ENCODE data around the gene DCDC2B. TPM values are rescaled to one million over a fixed set of nuclear protein-coding genes. Genes with fewer than 3 reads are reported as not detected.

Gene DCDC2B
- total and polyA plus RNA-seq, 9 of the 15 experiments (the other 6 are each of a cell fraction or from before 2014, with no cell fraction given) = not detected

DNA sequence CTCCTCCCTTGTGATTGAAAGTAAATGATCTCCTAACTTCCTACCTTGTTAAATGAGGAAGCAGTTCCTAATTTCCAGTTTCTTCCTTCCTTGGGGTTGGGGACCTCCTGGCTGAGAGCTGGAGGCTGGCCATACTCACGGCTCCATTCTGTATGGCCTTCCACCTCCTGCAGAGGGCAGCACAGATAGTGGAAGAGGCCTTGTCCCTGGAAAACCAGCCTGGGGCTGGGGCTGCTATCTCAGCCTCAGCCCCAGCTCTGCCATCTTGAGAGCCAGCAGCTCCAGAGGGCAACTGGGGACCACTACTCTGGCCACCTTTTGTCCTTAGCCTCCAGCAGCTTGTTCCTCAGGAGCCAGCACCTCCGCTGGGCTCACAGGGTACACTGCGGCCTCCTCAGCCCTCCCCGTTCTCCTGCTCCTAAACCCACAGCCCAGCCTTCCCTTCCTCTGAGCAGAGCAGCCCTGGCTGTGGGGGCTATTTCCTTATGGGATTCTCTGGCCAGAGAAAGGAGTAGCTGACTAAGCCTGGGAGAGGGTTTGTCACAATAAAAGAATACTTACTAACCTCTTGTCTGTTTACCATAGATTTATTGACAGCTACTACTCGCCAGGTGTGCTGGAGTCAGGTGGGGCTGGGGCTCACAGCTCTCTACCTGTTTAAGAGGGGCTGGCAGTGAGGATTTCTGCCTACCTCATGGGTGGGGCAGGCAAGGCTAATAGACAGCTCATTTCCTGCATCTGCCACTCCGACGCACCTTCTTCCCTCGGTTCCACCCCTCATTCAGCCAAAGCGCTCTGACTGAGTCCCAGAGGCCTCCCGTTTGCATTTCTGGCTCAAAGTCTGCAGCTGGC is 7.0 kb downstream of the DCDC2B start (continued):
- TF ChIP-seq CREB5 (CRISPR knock-in tag; IDR thresholded peaks at IDR 0.05) = no peak
- no peak for TF ChIP-seq TAF1 (IDR thresholded peaks at IDR 0.05; ENCODE audit: control insufficient read depth, extremely low read depth, insufficient read depth, low read length, severe bottlenecking)
- TF ChIP-seq HEY1 (CRISPR knock-in tag; IDR thresholded peaks at IDR 0.05; ENCODE audit: borderline replicate concordance) = no peak
- no peak for TF ChIP-seq ZNF561 (CRISPR knock-in tag; conservative IDR thresholded peaks at IDR 0.05)
- no peak for TF ChIP-seq KLF10 (CRISPR knock-in tag; IDR thresholded peaks at IDR 0.05)
- TF ChIP-seq RB1 (IDR thresholded peaks at IDR 0.05; ENCODE audit: low read depth) = peak; percentile 70; the same call in 1 of the 2 replicates
- TF ChIP-seq MYC (IDR thresholded peaks at IDR 0.05; ENCODE audit: low read depth, low read length) = no peak
- TF ChIP-seq MYC (CRISPR knock-in tag; IDR thresholded peaks at IDR 0.05; ENCODE audit: borderline replicate concordance, low read depth) = no peak
- no peak for TF ChIP-seq ZFP30 (CRISPR knock-in tag; IDR thresholded peaks at IDR 0.05; ENCODE audit: borderline replicate concordance)
- TF ChIP-seq TBP (optimal IDR thresholded peaks at IDR 0.05; ENCODE audit: low read depth, low read length) = peak; percentile 25
- TF ChIP-seq RBM15 (IDR thresholded peaks at IDR 0.05; ENCODE audit: insufficient read depth, low read length) = no peak
- TF ChIP-seq ZNF592 (IDR thresholded peaks at IDR 0.05) = no peak
- TF ChIP-seq EGR1 (conservative IDR thresholded peaks at IDR 0.05) = no peak
- TF ChIP-seq, protein P1, sequence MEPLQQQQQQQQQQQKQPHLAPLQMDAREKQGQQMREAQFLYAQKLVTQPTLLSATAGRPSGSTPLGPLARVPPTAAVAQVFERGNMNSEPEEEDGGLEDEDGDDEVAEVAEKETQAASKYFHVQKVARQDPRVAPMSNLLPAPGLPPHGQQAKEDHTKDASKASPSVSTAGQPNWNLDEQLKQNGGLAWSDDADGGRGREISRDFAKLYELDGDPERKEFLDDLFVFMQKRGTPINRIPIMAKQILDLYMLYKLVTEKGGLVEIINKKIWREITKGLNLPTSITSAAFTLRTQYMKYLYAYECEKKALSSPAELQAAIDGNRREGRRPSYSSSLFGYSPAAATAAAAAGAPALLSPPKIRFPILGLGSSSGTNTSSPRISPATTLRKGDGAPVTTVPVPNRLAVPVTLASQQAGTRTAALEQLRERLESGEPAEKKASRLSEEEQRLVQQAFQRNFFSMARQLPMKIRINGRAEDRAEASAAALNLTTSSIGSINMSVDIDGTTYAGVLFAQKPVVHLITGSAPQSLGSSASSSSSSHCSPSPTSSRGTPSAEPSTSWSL (CRISPR knock-in tag; IDR thresholded peaks at IDR 0.05; ENCODE audit: borderline replicate concordance) = no peak
- no peak for TF ChIP-seq ZNF3 (CRISPR knock-in tag; IDR thresholded peaks at IDR 0.05)
- no peak for TF ChIP-seq SIRT6 (IDR thresholded peaks at IDR 0.05; ENCODE audit: low read depth, low read length)
- no peak for TF ChIP-seq ZBTB34 (CRISPR knock-in tag; IDR thresholded peaks at IDR 0.05)
- no peak for TF ChIP-seq ZNF175 (CRISPR knock-in tag; IDR thresholded peaks at IDR 0.05; ENCODE audit: low read depth)
- TF ChIP-seq MAFG (tag; conservative IDR thresholded peaks at IDR 0.05) = no peak

Data from K562 (cell line).